Stimulated activated CD8-positive, alpha-beta memory T cell treated with anti-CD3 and anti-CD28 coated beads, Interleukin-7, amount 100 ng/mL, for 1 hour (primary cell): ENCODE results near the gene HLA-DOB.

ENCODE experiments used
- DNase-seq, 2 donors: peaks; one replicate each; pipeline ENCODE4 v3.0.0-alpha.2; 2020; ENCODE audit warnings: low read depth in 2 of 2

The HLA-DOB gene

GRCh38 chr6:32843979-32844838, 27.4 kb upstream of the HLA-DOB start, which contains the start of gene PSMB8:
Gene PSMB8 (minus strand): TSS chr6:32844047. CDS start chr6:32843996, 51 bp downstream.
- peak; percentile 98 for DNase-seq

- DNase-seq = no peak
Measured at GRCh38 chr6:32843331-32843978, 26.7 kb upstream of the HLA-DOB start.

GRCh38 chr6:32842690-32843089, 25.9 kb upstream of the HLA-DOB start:
- no peak for DNase-seq

- DNase-seq = no peak
Measured at GRCh38 chr6:32842021-32842650, 25.3 kb upstream of the HLA-DOB start.

DNA sequence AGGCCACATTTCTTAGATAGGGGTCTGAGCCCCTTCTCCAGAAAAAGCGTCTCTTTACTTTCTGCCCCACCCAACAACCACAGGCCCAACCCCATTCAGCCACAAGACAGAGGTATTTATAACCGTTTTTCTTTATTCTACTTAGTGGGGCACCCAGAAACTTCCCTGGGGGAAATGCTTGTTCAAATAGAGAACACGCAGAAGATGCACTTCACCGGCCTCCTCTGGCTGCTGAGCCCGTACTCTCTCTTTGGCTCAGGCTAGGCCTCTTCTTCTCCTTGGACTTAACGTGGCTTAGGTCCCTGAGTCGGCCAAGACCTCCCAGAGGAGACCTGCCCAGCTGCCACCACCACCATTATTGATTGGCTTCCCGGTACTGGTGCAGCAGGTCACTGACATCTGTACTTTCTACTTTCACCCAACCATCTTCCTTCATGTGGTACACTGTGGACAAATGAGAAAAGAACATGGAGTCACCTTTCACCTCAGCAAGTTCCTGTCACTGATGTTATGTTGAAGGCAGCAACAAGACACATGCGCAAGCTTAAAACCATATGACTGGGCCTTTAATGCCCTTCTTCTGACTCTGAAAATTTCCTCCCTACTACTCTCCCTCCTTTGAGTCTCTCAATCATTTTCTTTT, 23.9 kb upstream of the HLA-DOB start:
- no peak for DNase-seq

DNA sequence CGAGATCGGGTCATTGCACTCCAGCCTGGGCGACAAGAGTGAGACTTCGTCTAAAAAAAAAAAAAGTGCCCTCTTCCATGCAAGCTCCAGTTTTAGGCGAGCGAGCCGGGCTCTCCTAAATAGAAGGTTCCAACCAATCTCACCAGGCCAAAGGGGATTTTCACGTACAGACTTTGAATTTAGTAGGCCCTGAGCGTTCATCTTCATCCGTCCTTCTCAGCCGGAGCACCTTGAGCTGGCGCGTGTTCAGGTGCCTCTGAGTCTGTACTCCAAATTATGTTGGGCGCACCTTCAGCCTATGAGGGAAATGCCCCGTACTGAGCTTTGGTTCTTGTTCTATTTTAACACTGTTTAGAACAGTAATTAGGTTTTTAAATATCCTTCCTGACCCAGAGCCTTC, 22.6 kb upstream of the HLA-DOB start:
- DNase-seq = no peak

- peak; percentile 95 to 98 for DNase-seq
Measured at GRCh38 chr6:32838114-32838958, 21.5 kb upstream of the HLA-DOB start, which contains the start of gene TAP2. Gene TAP2 (minus strand): TSS chr6:32838739. CDS start chr6:32838233, 506 bp downstream.

GRCh38 chr6:32837651-32838113, 20.9 kb upstream of the HLA-DOB start:
- DNase-seq = no peak

DNA sequence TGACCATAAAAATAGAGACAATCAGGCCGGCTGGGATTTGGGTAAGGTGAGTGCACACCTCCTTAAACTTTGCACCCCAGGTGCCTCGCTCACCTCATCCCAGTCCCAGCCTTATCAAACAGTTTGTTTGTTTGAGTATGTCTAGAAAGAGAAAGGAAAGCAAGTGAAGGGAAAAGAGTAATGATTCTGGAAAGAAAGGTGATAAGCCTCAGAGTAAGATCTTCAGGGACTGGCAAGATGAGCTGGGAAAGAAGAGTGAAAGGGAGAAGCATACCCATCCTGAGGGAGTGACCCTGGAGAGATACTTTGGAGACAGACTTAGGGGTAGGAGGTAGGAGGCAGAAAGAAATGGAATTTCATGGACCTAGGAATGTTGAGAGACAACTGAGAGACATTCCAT, 20.1 kb upstream of the HLA-DOB start:
- DNase-seq = no peak

DNA sequence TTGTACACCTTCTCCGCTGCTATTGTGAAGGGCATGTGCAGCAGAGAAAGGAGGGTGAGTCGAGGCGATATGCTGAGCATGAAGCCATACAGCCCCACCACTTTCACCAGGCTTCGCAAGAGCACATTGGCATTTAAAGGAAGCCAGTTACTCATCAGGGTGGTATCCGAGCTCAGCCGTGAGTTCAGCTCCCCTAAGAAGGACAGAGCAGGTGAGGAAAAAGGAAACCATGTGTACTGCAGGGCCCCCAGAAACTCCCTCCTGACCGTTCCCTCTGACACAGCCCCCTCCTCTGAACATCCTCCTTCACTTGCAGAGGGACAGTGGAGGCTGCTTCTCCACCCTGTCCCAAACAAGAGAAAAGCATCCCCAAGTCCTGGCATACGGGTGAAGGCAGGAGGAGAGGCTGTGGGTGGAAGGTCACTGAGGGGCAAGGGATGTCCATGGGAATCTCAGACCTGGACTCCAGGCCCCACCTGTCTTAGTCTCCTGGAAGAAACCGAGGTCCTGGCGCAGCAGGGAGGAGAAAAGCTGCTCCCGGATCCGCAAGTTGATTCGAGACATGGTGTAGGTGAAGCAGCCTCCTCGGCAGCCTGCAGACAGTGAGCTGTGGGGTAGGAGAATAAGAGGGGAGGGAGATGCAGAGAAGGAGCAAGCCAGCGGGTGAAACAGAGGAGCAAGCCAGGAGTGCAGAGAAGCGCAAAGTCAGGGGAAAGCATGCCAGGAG, 18.5 kb upstream of the HLA-DOB start:
- DNase-seq = no peak

DNA sequence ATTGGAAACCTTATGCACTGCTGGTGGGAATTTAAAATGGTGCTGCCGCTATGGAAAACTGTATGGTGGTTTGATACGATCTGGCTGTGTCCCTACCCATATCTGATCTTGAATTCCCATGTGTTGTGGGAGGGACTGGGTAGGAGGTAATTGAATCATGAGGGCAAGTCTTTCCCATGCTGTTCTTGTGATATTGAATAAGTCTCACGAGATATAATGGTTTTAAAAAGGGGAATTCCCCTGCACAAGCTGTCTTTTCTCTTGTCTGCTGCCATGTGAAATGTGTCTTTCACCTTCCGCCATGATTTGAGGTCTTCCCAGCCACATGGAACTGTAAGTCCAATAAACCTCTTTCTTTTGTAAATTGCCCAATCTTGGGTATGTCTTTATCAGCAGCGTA, 16.9 kb upstream of the HLA-DOB start:
- no peak for DNase-seq

- DNase-seq = no peak
Measured at GRCh38 chr6:32832535-32832934, 15.7 kb upstream of the HLA-DOB start.

DNA sequence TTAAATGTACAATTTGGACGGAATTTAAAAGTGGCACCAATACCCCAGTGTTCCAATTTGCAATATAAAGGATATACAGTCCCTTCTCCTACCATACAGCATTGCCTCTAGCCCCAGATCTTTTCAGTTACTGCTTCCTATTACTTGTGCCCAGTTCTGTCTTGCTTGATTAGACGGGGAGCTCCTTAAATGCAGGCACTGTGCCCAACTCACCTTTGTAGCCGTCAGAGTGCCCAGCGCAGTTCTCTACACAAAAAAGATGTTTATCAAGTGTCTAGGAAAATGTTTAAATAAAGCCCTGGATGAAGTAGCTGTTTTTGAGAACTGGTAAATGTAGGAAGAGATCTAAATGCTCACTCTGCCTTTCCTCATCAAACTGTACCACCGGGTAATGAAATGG, 14.1 kb upstream of the HLA-DOB start:
- no peak for DNase-seq

GRCh38 chr6:32830017-32830416, 13.2 kb upstream of the HLA-DOB start:
- DNase-seq = no peak

DNA sequence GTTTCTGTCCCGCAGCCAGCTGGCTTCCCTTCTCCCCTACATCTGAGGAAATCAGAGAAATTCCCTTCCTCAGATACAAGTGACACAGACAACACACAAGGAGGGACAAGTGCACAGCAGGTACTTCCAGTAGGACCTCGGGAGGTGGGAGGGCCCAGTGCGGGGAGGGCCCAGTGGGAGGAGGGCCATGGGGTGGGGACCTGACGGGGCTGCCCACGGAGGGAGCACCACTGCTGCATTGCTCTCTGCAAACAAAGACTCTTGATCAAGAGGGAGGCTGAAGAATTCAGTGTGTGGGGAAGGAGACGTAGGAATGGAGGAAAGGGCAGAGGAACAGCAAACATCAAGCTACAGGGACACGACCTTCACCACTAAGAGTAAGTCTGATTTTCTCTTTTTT, 12.7 kb upstream of the HLA-DOB start:
- no peak for DNase-seq

GRCh38 chr6:32827025-32827424, 10.2 kb upstream of the HLA-DOB start:
- DNase-seq = no peak

- no peak for DNase-seq
Measured at GRCh38 chr6:32825966-32826365, 9.2 kb upstream of the HLA-DOB start.

DNA sequence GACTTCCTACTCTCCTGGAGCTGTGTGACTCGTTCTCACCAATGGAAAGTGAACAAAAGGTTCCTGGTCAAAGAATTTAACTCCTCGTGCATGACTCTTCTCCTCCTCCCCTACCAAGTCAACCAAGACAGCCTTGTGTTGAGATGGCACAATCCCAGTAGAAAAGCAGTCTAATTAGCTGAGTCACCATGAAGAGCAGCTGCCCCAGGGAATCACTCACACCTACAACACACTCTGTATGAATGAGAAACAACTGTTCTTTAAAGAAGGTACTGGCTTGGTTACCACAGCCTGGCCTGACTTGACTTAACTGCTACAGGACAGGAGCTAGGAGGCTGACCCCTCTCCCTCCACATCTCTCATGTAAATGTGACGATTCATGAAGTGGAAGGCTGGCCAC, 2.9 kb upstream of the HLA-DOB start:
- no peak for DNase-seq

DNA sequence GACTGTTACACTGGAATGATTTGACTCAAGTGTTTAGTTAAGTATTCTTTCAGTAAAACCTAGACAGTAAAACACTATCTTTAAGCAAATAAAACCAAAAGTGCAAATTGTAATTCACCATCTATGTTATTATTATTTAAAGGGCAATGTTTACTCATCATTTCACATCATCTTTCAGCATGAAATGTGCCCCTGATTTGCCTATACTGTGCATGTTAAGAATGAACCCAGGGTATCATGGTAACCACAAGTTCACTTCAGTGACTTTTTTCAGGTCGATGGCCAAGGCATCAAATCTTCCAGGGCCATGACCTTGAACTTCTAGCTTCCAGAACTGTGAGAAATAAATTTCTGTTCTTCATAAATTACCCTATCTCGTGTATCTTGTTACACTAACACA, 2.1 kb upstream of the HLA-DOB start:
- no peak for DNase-seq

DNA sequence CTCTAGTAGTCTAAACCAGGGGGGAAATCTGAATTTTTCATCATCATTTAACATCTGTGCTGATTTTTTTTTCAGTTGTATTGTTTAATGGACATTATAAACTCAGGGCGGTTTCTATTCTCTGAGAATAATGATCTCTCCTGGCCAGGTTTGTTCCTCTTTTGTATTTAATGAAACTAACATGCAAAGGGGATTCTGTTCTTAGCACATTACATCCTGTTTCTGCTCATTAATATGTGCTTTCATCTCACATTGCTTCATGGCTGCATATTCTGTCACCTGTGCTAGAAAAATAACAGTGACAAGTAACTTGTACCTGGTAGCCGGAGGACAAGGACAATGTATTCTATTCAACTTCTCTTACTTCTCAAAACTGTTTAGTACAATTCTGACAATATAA, 806 bp downstream of the HLA-DOB start:
- no peak for DNase-seq
